HG03095 (cell line): Measurements from ENCODE around the gene MBD5.

Source experiments
- ATAC-seq: cut with Tn5 transposase; IDR thresholded peaks from one replicate; pipeline ENCODE4 v1.9.1; 2021; ENCODE audit warnings: moderate library complexity; ENCODE audit not compliant: unreplicated experiment

The MBD5 gene

DNA sequence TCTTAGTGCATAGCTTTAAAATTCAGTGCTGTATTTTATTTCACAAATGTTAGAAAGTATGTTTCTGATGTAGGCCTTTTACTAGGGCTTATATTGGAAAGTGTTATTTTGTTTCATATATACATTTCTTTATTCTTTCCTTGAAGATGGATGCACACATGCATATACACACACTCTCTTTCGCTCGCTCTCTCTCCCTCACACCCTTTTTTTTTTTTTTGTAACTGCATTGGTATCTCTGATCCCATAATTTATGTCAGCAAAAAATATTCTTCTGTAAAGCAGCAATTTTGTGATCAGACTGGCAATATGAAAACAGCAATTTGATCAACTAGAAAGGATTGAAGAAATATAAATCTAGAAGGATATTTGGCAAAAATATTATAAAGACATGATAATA lies 2.0 kb downstream of the MBD5 start:
- no peak for ATAC-seq

DNA sequence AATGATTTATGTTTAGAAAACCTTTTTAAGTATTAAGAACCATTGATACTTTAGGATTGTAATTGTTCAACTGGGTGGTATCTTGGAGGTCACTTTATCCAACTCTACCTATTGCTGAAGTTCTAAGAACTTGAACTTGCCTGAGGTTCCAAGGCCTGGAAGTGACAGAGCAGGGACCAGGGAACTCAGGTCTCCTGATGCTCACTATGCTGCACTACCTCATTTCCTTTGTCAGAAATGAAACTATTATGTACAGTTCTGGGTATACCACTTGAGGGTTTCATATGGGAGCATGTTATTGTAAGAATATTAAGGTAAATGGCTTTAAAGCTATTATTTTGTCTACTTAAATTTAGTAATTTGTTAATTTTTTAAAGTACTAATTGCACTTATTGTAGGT lies 3.0 kb downstream of the MBD5 start:
- peak; percentile 29 for ATAC-seq

- no peak for ATAC-seq
Measured at GRCh38 chr2:148026573-148026972, 5.7 kb downstream of the MBD5 start.

GRCh38 chr2:148027822-148028221 lies 6.9 kb downstream of the MBD5 start:
- no peak for ATAC-seq

DNA sequence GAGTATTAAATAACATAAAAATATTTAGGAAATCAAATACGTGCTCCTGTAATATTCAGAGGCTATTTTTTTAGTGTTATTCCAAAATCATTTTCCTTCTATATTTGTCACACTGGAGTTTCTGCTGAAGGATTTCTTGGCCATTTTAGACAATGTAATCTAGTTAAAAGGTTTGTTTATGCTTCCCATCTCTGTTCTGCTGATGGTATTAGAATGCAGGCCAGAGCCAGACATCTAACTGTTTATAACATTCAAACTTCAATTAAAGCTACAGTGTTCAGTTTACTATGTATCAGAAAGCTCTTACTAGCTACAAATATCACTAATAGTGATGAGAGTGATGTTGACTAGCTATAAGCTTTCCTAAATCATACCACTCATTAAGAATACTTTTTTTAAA lies 7.9 kb downstream of the MBD5 start:
- ATAC-seq, result no peak

GRCh38 chr2:148031152-148031551 lies 10.3 kb downstream of the MBD5 start:
- ATAC-seq, result no peak

DNA sequence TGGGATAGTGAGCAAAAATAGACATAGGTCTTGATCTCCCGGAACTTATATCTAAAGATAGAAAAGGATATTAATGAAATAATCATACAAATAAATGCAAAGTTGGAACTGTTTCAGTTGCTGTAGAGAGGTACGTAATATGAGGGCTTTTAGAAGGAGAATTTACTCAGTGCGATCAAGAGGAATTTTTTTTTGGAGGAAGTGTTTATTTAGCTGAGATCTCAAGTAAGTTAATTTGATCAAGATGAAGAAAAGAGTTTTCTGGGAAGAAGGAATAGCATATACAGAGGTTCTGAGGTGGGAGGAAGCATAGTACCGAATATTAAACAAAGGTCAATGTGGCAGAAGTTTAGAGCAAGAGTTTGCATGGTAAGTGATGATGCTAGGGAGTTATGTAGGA lies 11.3 kb downstream of the MBD5 start:
- no peak for ATAC-seq

GRCh38 chr2:148039783-148040182 lies 18.9 kb downstream of the MBD5 start:
- ATAC-seq, result no peak

GRCh38 chr2:148042219-148042618 lies 21.3 kb downstream of the MBD5 start:
- ATAC-seq, result peak; percentile 81

DNA sequence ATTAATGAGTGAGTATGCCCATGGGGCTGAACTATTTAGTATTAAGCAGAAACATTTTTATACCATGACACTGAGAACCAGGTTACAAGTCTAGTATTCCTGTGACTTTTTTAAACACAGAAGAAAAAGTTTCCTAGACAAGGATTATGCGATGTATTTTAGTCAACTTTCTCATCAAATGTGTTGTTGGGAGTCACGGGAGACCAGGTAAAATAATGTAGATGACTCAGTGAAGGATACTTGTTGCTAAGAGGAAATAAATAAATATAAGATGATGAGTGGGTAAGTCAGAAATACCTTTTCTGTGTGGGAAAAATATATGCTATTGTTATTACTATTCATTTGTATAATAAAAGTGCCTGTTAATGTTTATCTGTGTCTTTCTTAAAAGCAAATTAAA lies 23.4 kb downstream of the MBD5 start:
- no peak for ATAC-seq

- ATAC-seq, result no peak
Measured at GRCh38 chr2:148046802-148047201, 25.9 kb downstream of the MBD5 start.

DNA sequence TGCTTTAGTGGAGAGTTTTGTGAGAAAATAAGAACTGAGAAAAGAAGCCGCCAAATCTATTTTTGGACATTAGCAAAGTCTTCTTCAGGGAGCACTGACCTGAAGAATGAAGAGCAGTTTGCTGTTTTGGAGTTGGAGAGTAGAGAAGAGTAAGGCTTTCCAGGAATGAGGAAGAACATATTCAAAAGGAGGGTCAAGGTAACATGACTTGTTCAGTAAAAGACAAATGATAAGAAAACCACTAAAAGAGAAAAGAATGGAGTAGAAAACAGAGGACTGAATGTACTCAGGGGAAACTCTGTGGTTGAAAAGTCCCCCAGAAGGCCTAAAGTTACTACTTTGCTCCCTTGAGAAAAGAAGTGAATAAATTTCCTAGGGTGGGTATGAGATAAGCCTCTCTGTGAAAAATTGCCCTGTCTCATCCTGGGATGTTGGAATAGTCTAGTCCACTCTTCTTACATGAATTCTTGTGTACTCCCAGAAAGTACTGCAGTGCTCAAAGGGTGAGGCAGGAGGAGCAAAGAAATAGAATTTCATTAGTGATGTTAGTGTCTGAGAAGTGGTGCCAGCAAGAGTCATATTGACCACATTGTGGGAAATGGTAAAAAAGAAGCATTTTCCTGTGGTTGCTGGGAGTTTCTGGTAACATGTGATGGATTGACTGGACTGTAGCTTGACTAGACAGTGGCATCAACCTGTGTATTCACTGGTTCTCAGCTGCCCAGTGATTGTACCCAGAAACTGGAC lies 27.8 kb downstream of the MBD5 start:
- ATAC-seq, result peak; percentile 64

- ATAC-seq, result no peak
Measured at GRCh38 chr2:148049284-148049683, 28.4 kb downstream of the MBD5 start.

GRCh38 chr2:148052687-148053086 lies 31.8 kb downstream of the MBD5 start:
- no peak for ATAC-seq

DNA sequence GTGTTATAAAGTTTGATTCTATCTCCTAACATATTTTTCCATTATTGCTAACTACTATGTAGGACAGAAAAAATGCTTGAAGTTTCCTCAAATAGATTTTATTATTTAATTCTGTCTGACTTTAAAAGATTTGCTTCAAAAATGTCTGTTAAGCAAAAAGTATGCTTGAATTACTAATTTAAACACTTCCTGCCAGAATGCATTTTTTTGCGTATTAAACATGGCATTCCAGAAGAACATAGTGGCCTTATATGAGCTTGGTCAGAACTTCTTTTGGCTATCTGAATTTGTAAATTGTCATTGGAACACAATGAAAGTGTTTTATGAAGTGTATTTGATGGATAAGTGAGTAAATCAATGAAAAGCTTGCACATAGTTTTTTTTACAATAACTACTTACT lies 37.8 kb downstream of the MBD5 start:
- ATAC-seq, result no peak

DNA sequence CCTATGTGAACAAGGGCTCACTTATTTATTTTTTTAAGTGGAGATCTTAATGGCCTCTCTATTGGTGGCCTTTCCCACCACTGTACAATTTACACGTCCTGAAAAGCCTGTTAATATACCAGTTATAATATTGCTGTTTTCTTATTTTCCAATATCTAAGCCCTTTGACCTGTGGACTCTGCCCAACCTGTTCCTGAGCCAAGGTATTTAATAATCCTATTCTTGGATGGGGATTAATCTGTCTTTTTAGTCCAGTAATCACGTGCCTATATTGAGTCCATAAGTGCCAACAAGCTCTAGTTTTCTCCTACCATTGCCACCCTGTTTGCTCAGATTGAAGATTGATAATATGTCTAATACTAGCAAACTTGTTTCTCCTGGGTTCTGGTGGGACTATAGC lies 42.7 kb downstream of the MBD5 start:
- ATAC-seq, result no peak

GRCh38 chr2:148065936-148066335 lies 45.0 kb downstream of the MBD5 start:
- no peak for ATAC-seq

GRCh38 chr2:148067801-148068200 lies 46.9 kb downstream of the MBD5 start:
- ATAC-seq, result no peak

GRCh38 chr2:148071351-148071750 lies 50.5 kb downstream of the MBD5 start:
- ATAC-seq, result no peak

- no peak for ATAC-seq
Measured at GRCh38 chr2:148096012-148096411, 75.1 kb downstream of the MBD5 start.

GRCh38 chr2:148102641-148103040 lies 81.8 kb downstream of the MBD5 start:
- no peak for ATAC-seq

- no peak for ATAC-seq
Measured at GRCh38 chr2:148103946-148104345, 83.1 kb downstream of the MBD5 start.

- ATAC-seq, result no peak
Measured at GRCh38 chr2:148106331-148106730, 85.4 kb downstream of the MBD5 start.
